Measurements from ENCODE around the gene CPEB4.
A peak's percentile ranks its signal among the peaks of the same experiment; 100 is the strongest.

Gene CPEB4

GRCh38 chr5:173890195-173890991 lies 2.2 kb downstream of the CPEB4 start:
- H3K36me3 Mint-ChIP-seq = peaks cover 2% of the 10 kb centered on the region
- no peak overlapping the region for H3K27ac Mint-ChIP-seq
- no peaks in the 10 kb centered on the region for H3K9me3 Mint-ChIP-seq
- H3K4me1 Mint-ChIP-seq = peaks cover 78% of the 10 kb centered on the region
- H3K4me3 Mint-ChIP-seq = peak overlapping the region; percentile 99
- no peaks in the 10 kb centered on the region for H3K27me3 Mint-ChIP-seq

- Mint-ChIP-seq H3K27me3 (no peaks in the 10 kb centered on the region), H3K36me3 (peaks cover 2% of the 10 kb centered on the region), H3K27ac (no peak overlapping the region), H3K4me1 (peaks cover 73% of the 10 kb centered on the region), H3K4me3 (peak overlapping the region; percentile 75), H3K9me3 (no peaks in the 10 kb centered on the region)
Observed at GRCh38 chr5:173891308-173892116, 3.4 kb downstream of the CPEB4 start.

GRCh38 chr5:173893192-173893561 lies 5.0 kb downstream of the CPEB4 start:
- Mint-ChIP-seq H3K27ac (no peak overlapping the region), H3K4me1 (peaks cover 57% of the 10 kb centered on the region), H3K36me3 (peaks cover 2% of the 10 kb centered on the region), H3K4me3 (no peak overlapping the region), H3K9me3 (no peaks in the 10 kb centered on the region), H3K27me3 (no peaks in the 10 kb centered on the region)

GRCh38 chr5:173895401-173896165 lies 7.4 kb downstream of the CPEB4 start:
- H3K4me3 Mint-ChIP-seq = no peak overlapping the region
- H3K27me3 Mint-ChIP-seq = no peaks in the 10 kb centered on the region
- peaks cover 7% of the 10 kb centered on the region for H3K36me3 Mint-ChIP-seq
- H3K4me1 Mint-ChIP-seq = peaks cover 44% of the 10 kb centered on the region
- no peak overlapping the region for H3K27ac Mint-ChIP-seq
- H3K9me3 Mint-ChIP-seq = no peaks in the 10 kb centered on the region

GRCh38 chr5:173896631-173897030 lies 8.5 kb downstream of the CPEB4 start:
- H3K36me3 Mint-ChIP-seq = peaks cover 6% of the 10 kb centered on the region
- H3K4me1 Mint-ChIP-seq = peaks cover 46% of the 10 kb centered on the region

GRCh38 chr5:173901705-173902104 lies 13.6 kb downstream of the CPEB4 start:
- Mint-ChIP-seq H3K4me3 (no peak overlapping the region), H3K27me3 (no peaks in the 10 kb centered on the region), H3K27ac (no peak overlapping the region), H3K36me3 (peaks cover 6% of the 10 kb centered on the region), H3K4me1 (peaks cover 39% of the 10 kb centered on the region), H3K9me3 (no peaks in the 10 kb centered on the region)

More at GRCh38 chr5:173896631-173897030, 8.5 kb downstream of the CPEB4 start:
- H3K27me3 Mint-ChIP-seq = no peaks in the 10 kb centered on the region
- H3K4me3 Mint-ChIP-seq = no peak overlapping the region
- H3K27ac Mint-ChIP-seq = no peak overlapping the region
- no peaks in the 10 kb centered on the region for H3K9me3 Mint-ChIP-seq

- H3K36me3 Mint-ChIP-seq = peaks cover 6% of the 10 kb centered on the region
- H3K9me3 Mint-ChIP-seq = no peaks in the 10 kb centered on the region
- H3K27me3 Mint-ChIP-seq = no peaks in the 10 kb centered on the region
- H3K4me3 Mint-ChIP-seq = no peak overlapping the region
- H3K27ac Mint-ChIP-seq = no peak overlapping the region
- peaks cover 39% of the 10 kb centered on the region for H3K4me1 Mint-ChIP-seq
Observed at GRCh38 chr5:173902334-173902733, 14.2 kb downstream of the CPEB4 start.

GRCh38 chr5:173902743-173903142 lies 14.6 kb downstream of the CPEB4 start:
- Mint-ChIP-seq H3K4me3 (no peak overlapping the region), H3K9me3 (no peaks in the 10 kb centered on the region), H3K4me1 (peaks cover 42% of the 10 kb centered on the region), H3K27ac (no peak overlapping the region), H3K36me3 (peaks cover 6% of the 10 kb centered on the region), H3K27me3 (no peaks in the 10 kb centered on the region)

GRCh38 chr5:173903396-173904140 lies 15.4 kb downstream of the CPEB4 start:
- Mint-ChIP-seq H3K36me3 (peaks cover 6% of the 10 kb centered on the region), H3K9me3 (no peaks in the 10 kb centered on the region), H3K4me3 (no peak overlapping the region), H3K27me3 (no peaks in the 10 kb centered on the region), H3K4me1 (peaks cover 49% of the 10 kb centered on the region), H3K27ac (no peak overlapping the region)

GRCh38 chr5:173904151-173904550 lies 16.0 kb downstream of the CPEB4 start:
- Mint-ChIP-seq H3K27me3 (no peaks in the 10 kb centered on the region), H3K4me3 (no peak overlapping the region), H3K36me3 (peaks cover 5% of the 10 kb centered on the region), H3K4me1 (peaks cover 52% of the 10 kb centered on the region), H3K27ac (no peak overlapping the region), H3K9me3 (no peaks in the 10 kb centered on the region)

- Mint-ChIP-seq H3K4me1 (peaks cover 37% of the 10 kb centered on the region), H3K9me3 (no peaks in the 10 kb centered on the region), H3K4me3 (no peak overlapping the region), H3K27ac (no peak overlapping the region), H3K27me3 (no peaks in the 10 kb centered on the region), H3K36me3 (peaks cover 4% of the 10 kb centered on the region)
Observed at GRCh38 chr5:173907284-173907683, 19.1 kb downstream of the CPEB4 start.

- Mint-ChIP-seq H3K9me3 (no peaks in the 10 kb centered on the region), H3K4me3 (no peak overlapping the region), H3K27ac (no peak overlapping the region), H3K4me1 (peaks cover 34% of the 10 kb centered on the region), H3K27me3 (no peaks in the 10 kb centered on the region), H3K36me3 (peaks cover 4% of the 10 kb centered on the region)
Observed at GRCh38 chr5:173907686-173908371, 19.7 kb downstream of the CPEB4 start.

GRCh38 chr5:173909199-173909598 lies 21.1 kb downstream of the CPEB4 start:
- Mint-ChIP-seq H3K27me3 (no peaks in the 10 kb centered on the region), H3K9me3 (no peaks in the 10 kb centered on the region), H3K4me3 (no peak overlapping the region), H3K36me3 (peaks cover 4% of the 10 kb centered on the region), H3K27ac (no peak overlapping the region), H3K4me1 (peaks cover 25% of the 10 kb centered on the region)

GRCh38 chr5:173910215-173910614 lies 22.1 kb downstream of the CPEB4 start:
- no peak overlapping the region for H3K4me3 Mint-ChIP-seq
- no peaks in the 10 kb centered on the region for H3K27me3 Mint-ChIP-seq
- peaks cover 25% of the 10 kb centered on the region for H3K4me1 Mint-ChIP-seq
- no peak overlapping the region for H3K27ac Mint-ChIP-seq
- H3K9me3 Mint-ChIP-seq = no peaks in the 10 kb centered on the region
- H3K36me3 Mint-ChIP-seq = peaks cover 4% of the 10 kb centered on the region

Data from activated naive CD4-positive, alpha-beta T cell treated with anti-CD3 and anti-CD28 coated beads, Interleukin-2, amount 50 U/mL, for 24 hours (primary cell).